NCI-H748 (cell line): ENCODE data around the gene HNRNPH1.

Experiments used
- DNase-seq: peaks from one replicate; lab custom pipeline; 2025; ENCODE audit not compliant: unreplicated experiment; lab: John Stamatoyannopoulos, UW

HNRNPH1 gene

GRCh38 chr5:179623906-179624741, 653 bp upstream of the HNRNPH1 start:
- DNase-seq, result peak; percentile 60

- peak; percentile 20 for DNase-seq
Observed at GRCh38 chr5:179621551-179622214, 1.8 kb downstream of the HNRNPH1 start.

- DNase-seq, result no peak
Observed at GRCh38 chr5:179620703-179621350, 2.6 kb downstream of the HNRNPH1 start.

GRCh38 chr5:179620293-179620692, 3.2 kb downstream of the HNRNPH1 start:
- no peak for DNase-seq

- DNase-seq, result no peak
Observed at GRCh38 chr5:179619776-179620175, 3.7 kb downstream of the HNRNPH1 start.

GRCh38 chr5:179618923-179619554, 4.4 kb downstream of the HNRNPH1 start:
- no peak for DNase-seq

GRCh38 chr5:179617930-179618329, 5.5 kb downstream of the HNRNPH1 start:
- DNase-seq, result no peak

- no peak for DNase-seq
Observed at GRCh38 chr5:179616002-179616594, 7.4 kb downstream of the HNRNPH1 start.

- DNase-seq, result no peak
Observed at GRCh38 chr5:179615203-179615602, 8.3 kb downstream of the HNRNPH1 start.

GRCh38 chr5:179614745-179615144, 8.7 kb downstream of the HNRNPH1 start:
- DNase-seq, result no peak

- DNase-seq, result no peak
Observed at GRCh38 chr5:179613460-179614071, 9.9 kb downstream of the HNRNPH1 start.

GRCh38 chr5:179612577-179613459, 10.7 kb downstream of the HNRNPH1 start:
- no peak for DNase-seq

- DNase-seq, result no peak
Observed at GRCh38 chr5:179610903-179611265, 12.6 kb downstream of the HNRNPH1 start.

GRCh38 chr5:179610109-179610902, 13.2 kb downstream of the HNRNPH1 start:
- no peak for DNase-seq

GRCh38 chr5:179609834-179610108, 13.7 kb downstream of the HNRNPH1 start:
- no peak for DNase-seq

GRCh38 chr5:179608131-179608581, 15.3 kb downstream of the HNRNPH1 start:
- DNase-seq, result no peak

GRCh38 chr5:179607160-179607931, 16.1 kb downstream of the HNRNPH1 start:
- no peak for DNase-seq

- no peak for DNase-seq
Observed at GRCh38 chr5:179606910-179607159, 16.6 kb downstream of the HNRNPH1 start.
